ENCODE data around the gene AMZ1. TPM values are rescaled to one million over a fixed set of nuclear protein-coding genes. Genes with fewer than 3 reads are reported as not detected.

The AMZ1 gene
- total RNA-seq, 1 experiment from 2014 or later: 0.85 TPM

DNA sequence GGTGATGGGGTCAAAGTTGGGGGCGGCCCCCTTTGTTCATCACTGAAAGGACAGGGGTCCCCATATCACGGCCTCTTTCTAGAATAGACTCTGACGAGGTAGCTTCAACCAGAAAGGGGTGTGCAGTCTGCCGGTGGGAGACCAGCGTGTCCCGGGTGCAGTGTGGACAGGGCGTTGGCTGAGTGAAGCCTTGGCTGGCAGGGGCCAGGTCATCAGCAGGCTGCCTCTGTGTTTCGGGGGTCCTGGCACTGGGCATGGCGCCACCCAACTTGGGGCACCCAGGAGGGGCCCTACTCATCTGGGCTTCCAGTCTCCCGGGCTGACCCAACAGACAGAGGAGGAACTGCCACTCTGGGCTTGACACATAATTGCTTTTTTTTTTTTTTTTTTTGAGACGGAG, 3.5 kb upstream of the AMZ1 start:
- ATAC-seq: no peak
- Mint-ChIP-seq H3K27me3 (ENCODE audit: low read depth) (peaks cover 27% of the 10 kb centered on the region), H3K9me3 (peaks cover 5% of the 10 kb centered on the region), H3K27ac (no peak overlapping the region), H3K36me3 (no peaks in the 10 kb centered on the region), H3K4me3 (no peak overlapping the region), H3K4me1 (peaks cover 7% of the 10 kb centered on the region; the same call in 1 of the 2 replicates)
- ChIA-PET POLR2A (no interaction called here), CTCF (interaction anchor here (5.1 to 9.3 kb wide), 2 partner anchors 15 to 25 kb away, joined by 98 to 102 read pairs; no protein-coding TSS in a partner anchor)
- no peak for DNase-seq (ENCODE audit: low spot score)
- no peak for TF ChIP-seq SOX15 (CRISPR knock-in tag; IDR thresholded peaks at IDR 0.05)

- H3K4me1 Mint-ChIP-seq: peaks cover 12% of the 10 kb centered on the region
- no peak for ATAC-seq
- CTCF ChIA-PET: interaction anchor here (1.9 to 9.3 kb wide), 2 partner anchors 15 to 24 kb away, joined by 6 to 102 read pairs; no protein-coding TSS in a partner anchor
- POLR2A ChIA-PET: no interaction called here
- TF ChIP-seq, protein P1, sequence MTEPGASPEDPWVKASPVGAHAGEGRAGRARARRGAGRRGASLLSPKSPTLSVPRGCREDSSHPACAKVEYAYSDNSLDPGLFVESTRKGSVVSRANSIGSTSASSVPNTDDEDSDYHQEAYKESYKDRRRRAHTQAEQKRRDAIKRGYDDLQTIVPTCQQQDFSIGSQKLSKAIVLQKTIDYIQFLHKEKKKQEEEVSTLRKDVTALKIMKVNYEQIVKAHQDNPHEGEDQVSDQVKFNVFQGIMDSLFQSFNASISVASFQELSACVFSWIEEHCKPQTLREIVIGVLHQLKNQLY (CRISPR knock-in tag; IDR thresholded peaks at IDR 0.05): no peak
- no peak for TF ChIP-seq HMGXB4 (CRISPR knock-in tag; IDR thresholded peaks at IDR 0.05)
- no peak for TF ChIP-seq E2F1 (CRISPR knock-in tag; IDR thresholded peaks at IDR 0.05)
- no peak for TF ChIP-seq ATF3 (CRISPR knock-in tag; conservative IDR thresholded peaks at IDR 0.05)
- H3K4me3 Mint-ChIP-seq: no peak overlapping the region
- H3K27ac Mint-ChIP-seq: no peak overlapping the region
- peaks cover 5% of the 10 kb centered on the region for H3K9me3 Mint-ChIP-seq
- H3K27me3 Mint-ChIP-seq (ENCODE audit: low read depth): peaks cover 32% of the 10 kb centered on the region
- no peaks in the 10 kb centered on the region for H3K36me3 Mint-ChIP-seq
- DNase-seq (ENCODE audit: low spot score): no peak
These were observed 1.9 kb upstream of the AMZ1 start for GRCh38 chr7:2686101-2686500.

DNA sequence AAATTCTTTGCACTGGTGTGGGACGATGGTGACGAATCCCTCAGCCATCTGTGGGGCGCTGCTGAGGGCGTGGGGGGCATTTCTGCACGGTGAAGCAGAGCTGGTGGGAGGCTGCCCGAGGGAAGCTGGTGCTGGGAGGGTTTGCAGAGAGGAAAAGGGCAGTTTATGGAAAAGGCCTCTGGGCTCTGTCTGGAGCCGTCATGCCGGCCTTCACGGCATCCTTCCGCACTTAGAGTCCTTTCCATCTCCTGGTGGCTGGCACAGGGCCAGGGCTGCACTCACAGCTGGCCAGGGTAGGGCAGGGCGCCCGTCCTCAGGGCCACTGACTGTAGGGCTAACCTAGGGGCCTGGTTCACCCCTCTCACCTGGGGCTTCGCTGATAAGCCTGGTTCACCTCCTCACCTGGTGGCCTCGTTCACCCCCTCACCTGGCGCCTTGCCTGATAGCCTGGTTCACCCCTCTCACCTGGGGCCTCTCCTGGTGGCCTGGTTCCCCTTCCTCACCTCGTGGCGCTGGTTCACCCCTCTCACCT, 598 bp upstream of the AMZ1 start:
- ATAC-seq: peak; percentile 21; the same call in 1 of the 2 replicates
- POLR2A ChIA-PET: no interaction called here
- TF ChIP-seq NR2C2 (CRISPR knock-in tag; IDR thresholded peaks at IDR 0.05) (no peak), EMX1 (CRISPR knock-in tag; IDR thresholded peaks at IDR 0.05) (no peak), TP53 (CRISPR knock-in tag; IDR thresholded peaks at IDR 0.05) (no peak), PRRX2 (CRISPR knock-in tag; IDR thresholded peaks at IDR 0.05) (no peak), ZNF317 (CRISPR knock-in tag; IDR thresholded peaks at IDR 0.05; ENCODE audit: borderline replicate concordance, low read depth) (no peak), AR (CRISPR knock-in tag; IDR thresholded peaks at IDR 0.05) (no peak), ZBTB43 (CRISPR knock-in tag; IDR thresholded peaks at IDR 0.05) (no peak)
- TF ChIP-seq, protein P1 (CRISPR knock-in tag; IDR thresholded peaks at IDR 0.05): no peak
- TF ChIP-seq, protein P2, sequence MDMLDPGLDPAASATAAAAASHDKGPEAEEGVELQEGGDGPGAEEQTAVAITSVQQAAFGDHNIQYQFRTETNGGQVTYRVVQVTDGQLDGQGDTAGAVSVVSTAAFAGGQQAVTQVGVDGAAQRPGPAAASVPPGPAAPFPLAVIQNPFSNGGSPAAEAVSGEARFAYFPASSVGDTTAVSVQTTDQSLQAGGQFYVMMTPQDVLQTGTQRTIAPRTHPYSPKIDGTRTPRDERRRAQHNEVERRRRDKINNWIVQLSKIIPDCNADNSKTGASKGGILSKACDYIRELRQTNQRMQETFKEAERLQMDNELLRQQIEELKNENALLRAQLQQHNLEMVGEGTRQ (CRISPR knock-in tag; IDR thresholded peaks at IDR 0.05): no peak
- TF ChIP-seq, protein P3, sequence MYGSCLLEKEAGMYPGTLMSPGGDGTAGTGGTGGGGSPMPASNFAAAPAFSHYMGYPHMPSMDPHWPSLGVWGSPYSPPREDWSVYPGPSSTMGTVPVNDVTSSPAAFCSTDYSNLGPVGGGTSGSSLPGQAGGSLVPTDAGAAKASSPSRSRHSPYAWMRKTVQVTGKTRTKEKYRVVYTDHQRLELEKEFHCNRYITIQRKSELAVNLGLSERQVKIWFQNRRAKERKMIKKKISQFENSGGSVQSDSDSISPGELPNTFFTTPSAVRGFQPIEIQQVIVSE (CRISPR knock-in tag; IDR thresholded peaks at IDR 0.05; ENCODE audit: borderline replicate concordance): no peak
- Mint-ChIP-seq H3K27me3 (ENCODE audit: low read depth) (peaks cover 32% of the 10 kb centered on the region), H3K27ac (no peak overlapping the region), H3K36me3 (no peaks in the 10 kb centered on the region), H3K4me3 (peak overlapping the region; percentile 22; the same call in 1 of the 2 replicates), H3K9me3 (peaks cover 5% of the 10 kb centered on the region), H3K4me1 (peaks cover 12% of the 10 kb centered on the region)
- CTCF ChIA-PET: interaction anchor here (1.0 to 9.3 kb wide), 5 partner anchors 10 to 235 kb away, joined by 3 to 102 read pairs (median 4); no protein-coding TSS in a partner anchor
- DNase-seq (ENCODE audit: low spot score): no peak
